ENCODE measurements around the gene MDGA2.

DNA sequence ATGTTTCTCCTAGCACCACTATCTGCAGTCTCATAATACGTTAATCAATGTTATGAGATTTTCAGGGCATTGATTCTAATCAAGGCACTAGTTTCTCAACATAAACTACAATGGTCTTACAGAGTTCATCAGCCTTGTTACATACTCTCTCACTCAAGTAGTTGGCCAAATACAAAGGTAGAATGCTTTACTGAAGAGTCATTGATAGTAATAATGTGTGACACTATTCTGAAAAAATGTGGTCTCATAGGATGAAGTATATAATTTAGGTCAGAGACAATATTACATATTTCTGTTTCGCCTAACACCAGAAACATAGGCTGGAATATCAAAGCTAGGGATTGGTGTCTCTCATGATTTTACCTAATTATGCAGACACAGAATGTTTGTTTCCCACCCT is 35.2 kb upstream of the MDGA2 start:
- TF ChIP-seq GLI4 (CRISPR knock-in tag; IDR thresholded peaks at IDR 0.05; ENCODE audit: borderline replicate concordance): no peak
- TF ChIP-seq, protein P1, sequence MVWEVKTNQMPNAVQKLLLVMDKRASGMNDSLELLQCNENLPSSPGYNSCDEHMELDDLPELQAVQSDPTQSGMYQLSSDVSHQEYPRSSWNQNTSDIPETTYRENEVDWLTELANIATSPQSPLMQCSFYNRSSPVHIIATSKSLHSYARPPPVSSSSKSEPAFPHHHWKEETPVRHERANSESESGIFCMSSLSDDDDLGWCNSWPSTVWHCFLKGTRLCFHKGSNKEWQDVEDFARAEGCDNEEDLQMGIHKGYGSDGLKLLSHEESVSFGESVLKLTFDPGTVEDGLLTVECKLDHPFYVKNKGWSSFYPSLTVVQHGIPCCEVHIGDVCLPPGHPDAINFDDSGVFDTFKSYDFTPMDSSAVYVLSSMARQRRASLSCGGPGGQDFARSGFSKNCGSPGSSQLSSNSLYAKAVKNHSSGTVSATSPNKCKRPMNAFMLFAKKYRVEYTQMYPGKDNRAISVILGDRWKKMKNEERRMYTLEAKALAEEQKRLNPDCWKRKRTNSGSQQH (CRISPR knock-in tag; IDR thresholded peaks at IDR 0.05; ENCODE audit: low read depth): no peak
- TF ChIP-seq SETDB1 (CRISPR knock-in tag; IDR thresholded peaks at IDR 0.05; ENCODE audit: borderline replicate concordance): no peak
- no peak for TF ChIP-seq POLR2A (IDR thresholded peaks at IDR 0.05; ENCODE audit: insufficient read depth in 1 of 2, low read depth in 2 of 2, low read length in 2 of 2)
- no peak for TF ChIP-seq HNRNPL (IDR thresholded peaks at IDR 0.05; ENCODE audit: low read depth, low read length)
- TF ChIP-seq EZH2 (conservative IDR thresholded peaks at IDR 0.05; ENCODE audit: low read depth, low read length): no peak
- no peak for TF ChIP-seq MAFF (IDR thresholded peaks at IDR 0.05; ENCODE audit: low read depth, low read length)
- no peak for TF ChIP-seq ZNF530 (CRISPR knock-in tag; IDR thresholded peaks at IDR 0.05; ENCODE audit: low read depth)
- no peak for TF ChIP-seq CBFB (CRISPR knock-in tag; IDR thresholded peaks at IDR 0.05)

Measured in HepG2 (cell line).